PFSK-1 (cell line): ENCODE results near the gene SLC41A3.

Source experiments
- FOXP2 ChIP-seq: optimal IDR thresholded peaks from 2 replicates; pipeline ENCODE3; 2011; ENCODE audit warnings: borderline replicate concordance, control low read depth, inconsistent platforms; ENCODE audit not compliant: insufficient read depth; ENCODE audit errors: extremely low read length, extremely low read depth
- POLR2AphosphoS5 ChIP-seq: IDR thresholded peaks from 2 replicates; pipeline ENCODE4 v1.6.1; 2012; ENCODE audit warnings: low read depth, mild to moderate bottlenecking, control low read depth, low read length, moderate library complexity
- SIN3A ChIP-seq: IDR thresholded peaks from 2 replicates; pipeline ENCODE4 v1.6.1; 2012; ENCODE audit warnings: mild to moderate bottlenecking, low read length, moderate library complexity, borderline replicate concordance; ENCODE audit not compliant: insufficient read depth
- TAF1 ChIP-seq: IDR thresholded peaks from 2 replicates; pipeline ENCODE4 v1.6.1; 2012; ENCODE audit warnings: low read length, control low read depth, borderline replicate concordance; ENCODE audit not compliant: insufficient read depth
- TF ChIP-seq, protein P1 (sequence below), 2 experiments: IDR thresholded peaks; 2 replicates each; pipeline versions ENCODE4 v1.6.1 to v1.8.0; 2011 to 2012; ENCODE audit warnings: low read depth in 2 of 2, low read length in 2 of 2, control low read depth in 1 of 2, inconsistent platforms in 1 of 2, mild to moderate bottlenecking in 1 of 2, moderate library complexity in 1 of 2; ENCODE audit not compliant: insufficient read depth in 1 of 2

GRCh38 chr3:126109880-126110235, 25.9 kb upstream of the SLC41A3 start:
- no peak for TF ChIP-seq TAF1
- TF ChIP-seq POLR2AphosphoS5, result no peak
- TF ChIP-seq SIN3A, result no peak
- TF ChIP-seq, protein P1, sequence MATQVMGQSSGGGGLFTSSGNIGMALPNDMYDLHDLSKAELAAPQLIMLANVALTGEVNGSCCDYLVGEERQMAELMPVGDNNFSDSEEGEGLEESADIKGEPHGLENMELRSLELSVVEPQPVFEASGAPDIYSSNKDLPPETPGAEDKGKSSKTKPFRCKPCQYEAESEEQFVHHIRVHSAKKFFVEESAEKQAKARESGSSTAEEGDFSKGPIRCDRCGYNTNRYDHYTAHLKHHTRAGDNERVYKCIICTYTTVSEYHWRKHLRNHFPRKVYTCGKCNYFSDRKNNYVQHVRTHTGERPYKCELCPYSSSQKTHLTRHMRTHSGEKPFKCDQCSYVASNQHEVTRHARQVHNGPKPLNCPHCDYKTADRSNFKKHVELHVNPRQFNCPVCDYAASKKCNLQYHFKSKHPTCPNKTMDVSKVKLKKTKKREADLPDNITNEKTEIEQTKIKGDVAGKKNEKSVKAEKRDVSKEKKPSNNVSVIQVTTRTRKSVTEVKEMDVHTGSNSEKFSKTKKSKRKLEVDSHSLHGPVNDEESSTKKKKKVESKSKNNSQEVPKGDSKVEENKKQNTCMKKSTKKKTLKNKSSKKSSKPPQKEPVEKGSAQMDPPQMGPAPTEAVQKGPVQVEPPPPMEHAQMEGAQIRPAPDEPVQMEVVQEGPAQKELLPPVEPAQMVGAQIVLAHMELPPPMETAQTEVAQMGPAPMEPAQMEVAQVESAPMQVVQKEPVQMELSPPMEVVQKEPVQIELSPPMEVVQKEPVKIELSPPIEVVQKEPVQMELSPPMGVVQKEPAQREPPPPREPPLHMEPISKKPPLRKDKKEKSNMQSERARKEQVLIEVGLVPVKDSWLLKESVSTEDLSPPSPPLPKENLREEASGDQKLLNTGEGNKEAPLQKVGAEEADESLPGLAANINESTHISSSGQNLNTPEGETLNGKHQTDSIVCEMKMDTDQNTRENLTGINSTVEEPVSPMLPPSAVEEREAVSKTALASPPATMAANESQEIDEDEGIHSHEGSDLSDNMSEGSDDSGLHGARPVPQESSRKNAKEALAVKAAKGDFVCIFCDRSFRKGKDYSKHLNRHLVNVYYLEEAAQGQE (IDR thresholded peaks at IDR 0.05; ENCODE audit: insufficient read depth in 1 of 2, low read depth in 2 of 2, low read length in 2 of 2), result no peak
- no peak for TF ChIP-seq FOXP2
